GM12878 (cell line): ENCODE results near the gene MYOCD.

Source experiments
- CEBPZ ChIP-seq: fragments of 150-350 bp; IDR thresholded peaks from 2 replicates; pipeline ENCODE4 v1.6.1; 2016; ENCODE audit warnings: low read depth, low read length
- EP300 ChIP-seq, 2 experiments: fragments of 150-350 bp in 1 of 2; IDR thresholded peaks; 2 replicates each; pipeline ENCODE4 v1.6.1; 2011 to 2012; ENCODE audit warnings: low read depth in 2 of 2, low read length in 2 of 2, borderline replicate concordance in 1 of 2, improper control_type of control experiment in 1 of 2, inconsistent platforms in 1 of 2; ENCODE audit not compliant: control insufficient read depth in 1 of 2
- JUNB ChIP-seq: IDR thresholded peaks from 2 replicates; pipeline ENCODE4 v1.6.1; 2016; ENCODE audit warnings: antibody characterized with exemption, mild to moderate bottlenecking
- NR2C2 ChIP-seq: IDR thresholded peaks from 2 replicates; pipeline ENCODE4 v1.6.1; 2011; ENCODE audit warnings: borderline replicate concordance, low read depth; ENCODE audit not compliant: control insufficient read depth, insufficient read length
- POLR2AphosphoS5 ChIP-seq: IDR thresholded peaks from 2 replicates; pipeline ENCODE4 v1.6.1; 2011; ENCODE audit warnings: mild to moderate bottlenecking, low read length, inconsistent platforms
- SUZ12 ChIP-seq: fragments of 200-600 bp; sonication (generic); IDR thresholded peaks from one replicate; pipeline ENCODE4 v1.6.1; 2018; ENCODE audit warnings: antibody characterized with exemption, mild to moderate bottlenecking; ENCODE audit not compliant: unreplicated experiment
- ZNF217 ChIP-seq: fragments of 450-650 bp; IDR thresholded peaks from 2 replicates; pipeline ENCODE4 v1.6.1; 2017; ENCODE audit warnings: antibody characterized with exemption, mild to moderate bottlenecking
- ZSCAN29 ChIP-seq: fragments of 450-650 bp; IDR thresholded peaks from 2 replicates; pipeline ENCODE4 v1.6.1; 2017; ENCODE audit warnings: mild to moderate bottlenecking, moderate library complexity
- TF ChIP-seq, protein P1 (sequence below), 3 experiments: IDR thresholded peaks in 2 of 3; conservative IDR thresholded peaks in 1 of 3; 2 replicates each; pipeline ENCODE4 v1.5.1; 2011; ENCODE audit warnings: low read depth in 3 of 3, low read length in 3 of 3, mild to moderate bottlenecking in 3 of 3, control low read depth in 2 of 3, moderate library complexity in 2 of 3, inconsistent platforms in 1 of 3, mixed read lengths in 1 of 3; ENCODE audit not compliant: control insufficient read depth in 2 of 3, insufficient read depth in 1 of 3; ENCODE audit errors: extremely low read depth in 1 of 3
- TF ChIP-seq, protein P2 (sequence below): IDR thresholded peaks from 2 replicates; pipeline ENCODE4 v1.6.1; 2011; ENCODE audit warnings: mild to moderate bottlenecking, low read depth, low read length, moderate library complexity; ENCODE audit not compliant: insufficient replicate concordance

DNA sequence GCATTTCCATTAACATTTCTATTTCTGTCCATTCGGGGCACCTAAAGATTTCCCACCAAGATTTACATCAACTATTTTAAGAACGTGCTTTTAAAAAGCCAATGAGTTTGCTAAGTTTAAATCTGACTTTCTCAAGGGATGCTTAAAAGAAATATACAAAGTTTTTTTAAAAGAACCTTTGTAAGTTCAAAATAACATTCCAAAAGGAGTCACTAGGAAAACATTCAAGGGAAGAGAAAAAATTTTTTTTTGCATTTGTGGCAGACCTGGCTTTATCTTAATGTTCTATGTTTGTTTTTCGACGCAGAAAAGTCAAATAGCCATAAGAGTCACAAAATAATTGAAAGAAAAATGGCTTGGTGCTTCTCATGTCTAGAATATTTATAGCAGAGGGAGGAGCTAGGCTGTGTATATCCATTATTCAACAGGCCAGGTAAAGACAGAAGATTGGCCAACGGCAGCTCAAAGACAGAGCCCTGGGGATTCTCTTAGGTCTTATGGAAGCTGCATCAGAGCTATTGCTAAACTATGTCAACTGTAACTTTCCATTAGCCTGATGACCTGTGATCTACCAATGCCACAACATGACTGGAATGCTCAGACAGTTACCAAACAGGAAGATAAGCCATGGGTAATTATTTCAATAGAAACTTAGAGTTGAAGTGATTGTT lies 37.8 kb upstream of the MYOCD start:
- TF ChIP-seq, protein P1, sequence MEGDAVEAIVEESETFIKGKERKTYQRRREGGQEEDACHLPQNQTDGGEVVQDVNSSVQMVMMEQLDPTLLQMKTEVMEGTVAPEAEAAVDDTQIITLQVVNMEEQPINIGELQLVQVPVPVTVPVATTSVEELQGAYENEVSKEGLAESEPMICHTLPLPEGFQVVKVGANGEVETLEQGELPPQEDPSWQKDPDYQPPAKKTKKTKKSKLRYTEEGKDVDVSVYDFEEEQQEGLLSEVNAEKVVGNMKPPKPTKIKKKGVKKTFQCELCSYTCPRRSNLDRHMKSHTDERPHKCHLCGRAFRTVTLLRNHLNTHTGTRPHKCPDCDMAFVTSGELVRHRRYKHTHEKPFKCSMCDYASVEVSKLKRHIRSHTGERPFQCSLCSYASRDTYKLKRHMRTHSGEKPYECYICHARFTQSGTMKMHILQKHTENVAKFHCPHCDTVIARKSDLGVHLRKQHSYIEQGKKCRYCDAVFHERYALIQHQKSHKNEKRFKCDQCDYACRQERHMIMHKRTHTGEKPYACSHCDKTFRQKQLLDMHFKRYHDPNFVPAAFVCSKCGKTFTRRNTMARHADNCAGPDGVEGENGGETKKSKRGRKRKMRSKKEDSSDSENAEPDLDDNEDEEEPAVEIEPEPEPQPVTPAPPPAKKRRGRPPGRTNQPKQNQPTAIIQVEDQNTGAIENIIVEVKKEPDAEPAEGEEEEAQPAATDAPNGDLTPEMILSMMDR (IDR thresholded peaks at IDR 0.05 in 2 of 3, conservative IDR thresholded peaks at IDR 0.05 in 1 of 3; ENCODE audit: control insufficient read depth in 2 of 3, extremely low read depth in 1 of 3, insufficient read depth in 1 of 3, low read depth in 3 of 3, low read length in 3 of 3): no peak
- TF ChIP-seq JUNB: no peak
- TF ChIP-seq SUZ12: no peak
- TF ChIP-seq, protein P2, sequence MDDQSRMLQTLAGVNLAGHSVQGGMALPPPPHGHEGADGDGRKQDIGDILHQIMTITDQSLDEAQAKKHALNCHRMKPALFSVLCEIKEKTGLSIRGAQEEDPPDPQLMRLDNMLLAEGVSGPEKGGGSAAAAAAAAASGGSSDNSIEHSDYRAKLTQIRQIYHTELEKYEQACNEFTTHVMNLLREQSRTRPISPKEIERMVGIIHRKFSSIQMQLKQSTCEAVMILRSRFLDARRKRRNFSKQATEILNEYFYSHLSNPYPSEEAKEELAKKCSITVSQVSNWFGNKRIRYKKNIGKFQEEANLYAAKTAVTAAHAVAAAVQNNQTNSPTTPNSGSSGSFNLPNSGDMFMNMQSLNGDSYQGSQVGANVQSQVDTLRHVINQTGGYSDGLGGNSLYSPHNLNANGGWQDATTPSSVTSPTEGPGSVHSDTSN: no peak
- TF ChIP-seq NR2C2: no peak
- TF ChIP-seq EP300 (IDR thresholded peaks at IDR 0.05; ENCODE audit: borderline replicate concordance in 1 of 2, control insufficient read depth in 1 of 2, low read depth in 2 of 2, low read length in 2 of 2): no peak
- no peak for TF ChIP-seq ZSCAN29
- no peak for TF ChIP-seq POLR2AphosphoS5
- TF ChIP-seq CEBPZ: no peak
- no peak for TF ChIP-seq ZNF217
